Activated gamma-delta T cell (primary cell): ENCODE measurements around the gene CDC42BPA.

ENCODE experiments used
- DNase-seq: peaks from one replicate; lab custom pipeline; 2025; lab: John Stamatoyannopoulos, UW

The CDC42BPA gene

GRCh38 chr1:226946841-226947240 lies 371.5 kb downstream of the CDC42BPA start:
- no peak for DNase-seq

- DNase-seq = no peak
These were observed 372.0 kb downstream of the CDC42BPA start for GRCh38 chr1:226946285-226946684.

GRCh38 chr1:226945858-226946245 lies 372.4 kb downstream of the CDC42BPA start:
- DNase-seq = no peak

- DNase-seq = no peak
These were observed 373.0 kb downstream of the CDC42BPA start for GRCh38 chr1:226945106-226945857.

- DNase-seq = no peak
These were observed 374.4 kb downstream of the CDC42BPA start for GRCh38 chr1:226943927-226944326.

GRCh38 chr1:226943156-226943555 lies 375.1 kb downstream of the CDC42BPA start:
- no peak for DNase-seq

GRCh38 chr1:226942392-226942791 lies 375.9 kb downstream of the CDC42BPA start:
- no peak for DNase-seq

- no peak for DNase-seq
These were observed 377.6 kb downstream of the CDC42BPA start for GRCh38 chr1:226940806-226941067.

GRCh38 chr1:226940029-226940805 lies 378.1 kb downstream of the CDC42BPA start, which contains the start of gene COQ8A:
TSS of gene COQ8A (plus strand) at chr1:226940294. CDS start at chr1:226961386, 21,092 bp downstream.
- DNase-seq = peak; percentile 99
